ENCODE measurements around the gene PROCA1. TPM values are rescaled to one million over a fixed set of nuclear protein-coding genes. Genes with fewer than 3 reads are reported as not detected.

The PROCA1 gene
- total and polyA plus RNA-seq, 2 of the 13 experiments (the other 11 are each of a cell fraction or from before 2014, with no cell fraction given), result 0.73 to 1.5 TPM

- TF ChIP-seq THRA (CRISPR knock-in tag; IDR thresholded peaks at IDR 0.05; ENCODE audit: borderline replicate concordance) (0 out of 2 replicates have a peak, but pooled peaks have one; percentile 26), HMGXB3 (CRISPR knock-in tag; IDR thresholded peaks at IDR 0.05; ENCODE audit: borderline replicate concordance) (no peak), ELF3 (CRISPR knock-in tag; IDR thresholded peaks at IDR 0.05) (peak; percentile 63), MEIS1 (CRISPR knock-in tag; IDR thresholded peaks at IDR 0.05; ENCODE audit: borderline replicate concordance) (peak; percentile 48; the same call in 1 of the 2 replicates), DNMT1 (CRISPR knock-in tag; IDR thresholded peaks at IDR 0.05) (no peak), POGZ (CRISPR knock-in tag; IDR thresholded peaks at IDR 0.05) (no peak), ZNF775 (CRISPR knock-in tag; IDR thresholded peaks at IDR 0.05; ENCODE audit: borderline replicate concordance) (no peak), PRDM4 (CRISPR knock-in tag; IDR thresholded peaks at IDR 0.05; ENCODE audit: borderline replicate concordance) (no peak), SAP130 (CRISPR knock-in tag; IDR thresholded peaks at IDR 0.05; ENCODE audit: low read depth) (peak; percentile 89), DMAP1 (CRISPR knock-in tag; IDR thresholded peaks at IDR 0.05) (peak; percentile 29; the same call in 1 of the 2 replicates), ZFP1 (CRISPR knock-in tag; IDR thresholded peaks at IDR 0.05) (no peak), THAP11 (CRISPR knock-in tag; IDR thresholded peaks at IDR 0.05) (peak; percentile 54; the same call in 1 of the 2 replicates), HNRNPLL (IDR thresholded peaks at IDR 0.05; ENCODE audit: low read depth, low read length, poor library complexity, severe bottlenecking) (peak; percentile 56), PHF20 (CRISPR knock-in tag; IDR thresholded peaks at IDR 0.05) (0 out of 2 replicates have a peak, but pooled peaks have one; percentile 12), ZNF782 (CRISPR knock-in tag; IDR thresholded peaks at IDR 0.05; ENCODE audit: borderline replicate concordance) (0 out of 2 replicates have a peak, but pooled peaks have one; percentile 41), HNRNPL (IDR thresholded peaks at IDR 0.05; ENCODE audit: low read depth, low read length) (peak; percentile 72; the same call in 1 of the 2 replicates), ZMAT3 (CRISPR knock-in tag; conservative IDR thresholded peaks at IDR 0.05) (no peak), ZNF451 (CRISPR knock-in tag; IDR thresholded peaks at IDR 0.05) (peak; percentile 67; the same call in 1 of the 2 replicates), RNF2 (conservative IDR thresholded peaks at IDR 0.05; ENCODE audit: low read depth) (no peak), EP300 (IDR thresholded peaks at IDR 0.05; ENCODE audit: low read depth in 2 of 2, low read length in 2 of 2) (0 out of 4 replicates have a peak, but pooled peaks of 1 of the 2 experiments have one; percentile 24), EP300 (CRISPR knock-in tag; IDR thresholded peaks at IDR 0.05; ENCODE audit: borderline replicate concordance) (0 out of 2 replicates have a peak, but pooled peaks have one; percentile 12), ZNF777 (CRISPR knock-in tag; IDR thresholded peaks at IDR 0.05) (peak; percentile 38; the same call in 1 of the 2 replicates)
Observed at GRCh38 chr17:28744972-28745785, 33.5 kb upstream of the PROCA1 start (continued).

Measured in HepG2 (cell line).